Prostate gland (tissue), 2 donors: ENCODE measurements around the gene OR2A1.
"Not testable (repeated sequence)": the region's sequence is repeated elsewhere in the genome, so short reads cannot be mapped to it uniquely, and the experiment has no call there.

Experiments used
- CTCF ChIP-seq, 4 experiments: fragments of 200-600 bp in 2 of 4; fragments of 450-650 bp in 2 of 4; sonication (generic) in 2 of 4; IDR thresholded peaks; 1 replicate in 3 of 4; 2 replicates in 1 of 4; pipeline ENCODE4 v1.5.1; 2016 to 2019; ENCODE audit warnings: antibody characterized with exemption in 4 of 4, mild to moderate bottlenecking in 2 of 4, moderate library complexity in 2 of 4
- POLR2A ChIP-seq: fragments of 450-650 bp; IDR thresholded peaks from one replicate; pipeline ENCODE4 v1.6.1; 2016; ENCODE audit warnings: antibody characterized with exemption, mild to moderate bottlenecking
- POLR2AphosphoS5 ChIP-seq: sonication (generic); formaldehyde crosslinking; IDR thresholded peaks from one replicate; pipeline ENCODE4 v1.6.1; 2017; ENCODE audit warnings: antibody characterized with exemption

GRCh38 chr7:144302578-144303303, 9.5 kb upstream of the OR2A1 start:
- TF ChIP-seq POLR2AphosphoS5; CTCF (IDR thresholded peaks at IDR 0.05); POLR2A: not testable (repeated sequence)
